Epithelial cell of proximal tubule (primary cell): ENCODE data around the gene RRAS2. TPM values are rescaled to one million over a fixed set of nuclear protein-coding genes. Genes with fewer than 3 reads are reported as not detected.
"Not testable (repeated sequence)": the region's sequence is repeated elsewhere in the genome, so short reads cannot be mapped to it uniquely, and the experiment has no call there.

Experiments
- DNase-seq: peaks from one replicate; pipeline ENCODE4 v3.0.0-alpha.2; 2011; ENCODE audit warnings: low read depth
- H3K4me3 ChIP-seq: 2 replicates; pipeline ENCODE4 v1.5.1; 2011; ENCODE audit warnings: low read depth, mild to moderate bottlenecking, low read length
- total RNA-seq: library from RNA; depleted of rRNA; stranded (reverse); fragments of >200 nt; gene quantifications from 2 replicates; pipeline ENCODE4 v1.2.3, GENCODE V29; 2015
- TF ChIP-seq, protein P1 (sequence below): conservative IDR thresholded peaks from 2 replicates; pipeline ENCODE4 v1.5.1; 2012; ENCODE audit warnings: low read depth, mild to moderate bottlenecking, low read length

The RRAS2 gene
- total RNA-seq, 1 donor from 2014 or later: 86.7 TPM

DNA sequence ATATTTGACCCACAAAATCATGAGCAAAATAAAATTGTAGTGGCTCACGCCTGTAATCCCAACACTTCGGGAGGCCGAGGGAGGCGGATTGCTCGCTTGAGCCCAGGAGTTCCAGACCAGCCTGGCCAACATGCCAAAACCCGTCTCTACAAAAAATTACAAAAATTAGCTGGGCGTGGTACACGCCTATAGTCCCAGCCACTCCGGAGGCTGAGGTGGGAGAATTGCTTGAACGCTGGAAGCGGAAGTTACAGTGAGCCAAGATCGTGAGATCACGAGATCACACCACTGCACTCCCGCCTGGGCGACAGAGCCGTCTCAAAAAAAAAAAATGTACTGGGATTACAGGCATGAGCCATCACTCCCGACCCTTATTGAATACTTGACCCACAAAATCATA, 2.0 kb upstream of the RRAS2 start:
- no peak overlapping the region for H3K4me3 ChIP-seq
- DNase-seq: no peak
- TF ChIP-seq, protein P1, sequence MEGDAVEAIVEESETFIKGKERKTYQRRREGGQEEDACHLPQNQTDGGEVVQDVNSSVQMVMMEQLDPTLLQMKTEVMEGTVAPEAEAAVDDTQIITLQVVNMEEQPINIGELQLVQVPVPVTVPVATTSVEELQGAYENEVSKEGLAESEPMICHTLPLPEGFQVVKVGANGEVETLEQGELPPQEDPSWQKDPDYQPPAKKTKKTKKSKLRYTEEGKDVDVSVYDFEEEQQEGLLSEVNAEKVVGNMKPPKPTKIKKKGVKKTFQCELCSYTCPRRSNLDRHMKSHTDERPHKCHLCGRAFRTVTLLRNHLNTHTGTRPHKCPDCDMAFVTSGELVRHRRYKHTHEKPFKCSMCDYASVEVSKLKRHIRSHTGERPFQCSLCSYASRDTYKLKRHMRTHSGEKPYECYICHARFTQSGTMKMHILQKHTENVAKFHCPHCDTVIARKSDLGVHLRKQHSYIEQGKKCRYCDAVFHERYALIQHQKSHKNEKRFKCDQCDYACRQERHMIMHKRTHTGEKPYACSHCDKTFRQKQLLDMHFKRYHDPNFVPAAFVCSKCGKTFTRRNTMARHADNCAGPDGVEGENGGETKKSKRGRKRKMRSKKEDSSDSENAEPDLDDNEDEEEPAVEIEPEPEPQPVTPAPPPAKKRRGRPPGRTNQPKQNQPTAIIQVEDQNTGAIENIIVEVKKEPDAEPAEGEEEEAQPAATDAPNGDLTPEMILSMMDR: no peak

DNA sequence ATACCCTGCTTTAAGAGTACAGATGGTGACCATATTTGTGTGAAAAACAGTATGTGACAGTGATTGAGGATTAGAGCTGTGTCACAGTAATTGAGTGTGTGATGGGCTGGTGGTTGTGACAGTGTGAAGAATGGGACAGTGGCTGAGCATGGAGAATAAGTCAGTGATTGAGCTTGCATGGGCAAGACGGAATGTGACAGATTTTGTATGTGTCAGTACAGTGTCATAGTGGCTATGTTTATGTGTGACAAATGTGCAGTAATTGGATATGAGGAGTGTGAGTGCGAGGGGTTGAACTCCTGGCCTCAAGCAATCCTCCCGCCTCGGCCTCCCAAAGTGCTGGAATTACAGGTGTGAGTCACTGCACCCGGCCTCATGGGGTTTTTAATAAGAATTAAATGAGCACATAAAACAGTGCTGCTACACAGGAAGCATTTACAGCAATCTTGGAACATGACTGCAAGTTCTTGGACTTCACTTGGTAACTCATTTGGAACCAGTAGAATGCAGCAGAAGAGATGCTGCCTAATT, 583 bp upstream of the RRAS2 start:
- TF ChIP-seq, protein P1: no peak
- DNase-seq: no peak
- H3K4me3 ChIP-seq: peak overlapping the region; percentile 84

GRCh38 chr11:14357881-14358728, 878 bp downstream of the RRAS2 start:
- H3K4me3 ChIP-seq: peak overlapping the region; percentile 84
- DNase-seq: no peak
- TF ChIP-seq, protein P1: no peak

DNA sequence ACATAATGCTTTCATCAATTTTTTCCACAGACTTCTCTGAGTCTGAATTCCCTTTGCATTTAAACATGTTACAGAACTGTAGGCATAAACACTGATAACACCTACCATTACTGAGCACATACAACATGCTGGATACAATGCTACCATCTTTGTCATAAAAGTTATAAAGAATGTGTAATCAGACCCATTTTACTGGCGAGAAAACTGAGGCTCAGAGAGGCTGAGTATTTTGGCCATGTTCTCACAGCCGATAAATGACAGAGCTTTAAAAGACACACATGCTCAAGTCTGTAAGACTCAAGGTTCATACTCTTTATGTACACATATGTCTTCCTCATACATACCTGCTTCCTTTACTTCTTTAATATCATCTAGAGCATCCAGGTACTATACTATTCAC, 2.6 kb downstream of the RRAS2 start:
- peak overlapping the region; percentile 84 for H3K4me3 ChIP-seq
- TF ChIP-seq, protein P1: no peak
- DNase-seq: no peak

DNA sequence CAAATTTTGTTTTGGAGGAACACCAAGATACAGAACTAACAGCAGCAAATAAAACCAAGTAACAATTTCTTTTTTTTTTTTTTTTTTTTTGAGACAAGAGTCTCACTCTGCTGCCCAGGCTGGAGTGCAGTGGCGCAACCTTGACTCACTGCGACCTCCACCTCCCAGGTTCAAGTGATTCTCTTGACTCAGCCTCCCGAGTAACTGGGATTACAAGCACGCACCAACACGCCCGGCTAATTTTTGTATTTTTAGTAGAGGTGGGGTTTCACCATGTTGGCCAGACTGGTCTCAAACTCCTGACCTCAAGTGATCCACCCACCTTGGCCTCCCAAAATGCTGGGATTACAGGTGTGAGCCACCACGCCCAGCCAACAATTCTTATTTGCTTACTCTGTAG, 4.4 kb downstream of the RRAS2 start:
- not testable (repeated sequence) for DNase-seq
- peak overlapping the region; percentile 84 for H3K4me3 ChIP-seq

GRCh38 chr11:14350716-14351238, 8.2 kb downstream of the RRAS2 start:
- TF ChIP-seq, protein P1: no peak
- H3K4me3 ChIP-seq: no peak overlapping the region
- DNase-seq: no peak

- no peak for DNase-seq
- no peak overlapping the region for H3K4me3 ChIP-seq
- TF ChIP-seq, protein P1: no peak
These were observed 8.8 kb downstream of the RRAS2 start for GRCh38 chr11:14350215-14350614.
